Transverse colon (tissue), 3 donors: ENCODE measurements around the gene CD69.

Source experiments
- POLR2A ChIP-seq: fragments of 450-650 bp; IDR thresholded peaks from one replicate; pipeline ENCODE4 v1.6.1; 2016; ENCODE audit warnings: antibody characterized with exemption, mild to moderate bottlenecking, moderate library complexity
- TF ChIP-seq, protein P1 (sequence below), 5 experiments: fragments of 200-600 bp in 3 of 5; fragments of 450-650 bp in 2 of 5; sonication (generic) in 3 of 5; IDR thresholded peaks; 1 replicate in 2 of 5; 2 replicates in 3 of 5; pipeline ENCODE4 v1.5.1; 2016 to 2017; ENCODE audit warnings: antibody characterized with exemption in 5 of 5, inconsistent platforms in 3 of 5, mild to moderate bottlenecking in 2 of 5, moderate library complexity in 1 of 5

DNA sequence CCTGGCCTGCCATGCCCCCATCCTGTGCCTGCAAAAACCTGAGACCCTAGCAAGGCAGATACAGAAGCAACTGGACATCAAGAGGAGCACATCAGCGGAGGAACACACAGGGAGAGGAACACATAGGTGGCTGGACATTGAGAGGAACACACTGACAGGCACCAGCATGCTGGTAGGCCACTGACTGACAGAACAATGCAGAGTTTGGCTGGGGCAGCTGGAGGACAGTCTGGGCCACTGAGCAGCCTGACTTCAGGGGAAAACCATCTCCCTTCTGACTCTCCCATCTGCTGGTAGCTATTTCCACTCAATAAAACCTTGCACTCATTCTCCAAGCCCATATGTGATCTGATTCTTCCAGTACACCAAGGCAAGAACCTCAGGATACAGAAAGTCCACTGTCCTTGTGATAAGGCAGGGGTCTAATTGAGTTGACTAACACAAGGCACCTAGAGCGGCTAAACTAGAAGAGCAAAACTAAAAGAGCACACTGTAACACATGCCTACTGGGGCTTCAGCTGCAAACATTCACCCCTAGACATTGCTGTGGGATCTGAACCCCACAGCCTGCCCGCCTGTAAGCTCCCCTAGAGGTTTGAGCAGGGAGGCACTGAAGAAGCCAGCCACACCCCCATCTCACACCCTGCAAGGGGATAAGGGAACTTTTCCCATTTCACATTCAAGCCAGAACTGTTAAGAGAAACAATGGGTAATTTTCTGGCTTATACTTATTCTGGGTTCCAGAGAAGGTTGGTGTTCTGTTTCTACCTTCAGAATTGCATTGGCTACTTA is 49.9 kb downstream of the CD69 start:
- TF ChIP-seq, protein P1, sequence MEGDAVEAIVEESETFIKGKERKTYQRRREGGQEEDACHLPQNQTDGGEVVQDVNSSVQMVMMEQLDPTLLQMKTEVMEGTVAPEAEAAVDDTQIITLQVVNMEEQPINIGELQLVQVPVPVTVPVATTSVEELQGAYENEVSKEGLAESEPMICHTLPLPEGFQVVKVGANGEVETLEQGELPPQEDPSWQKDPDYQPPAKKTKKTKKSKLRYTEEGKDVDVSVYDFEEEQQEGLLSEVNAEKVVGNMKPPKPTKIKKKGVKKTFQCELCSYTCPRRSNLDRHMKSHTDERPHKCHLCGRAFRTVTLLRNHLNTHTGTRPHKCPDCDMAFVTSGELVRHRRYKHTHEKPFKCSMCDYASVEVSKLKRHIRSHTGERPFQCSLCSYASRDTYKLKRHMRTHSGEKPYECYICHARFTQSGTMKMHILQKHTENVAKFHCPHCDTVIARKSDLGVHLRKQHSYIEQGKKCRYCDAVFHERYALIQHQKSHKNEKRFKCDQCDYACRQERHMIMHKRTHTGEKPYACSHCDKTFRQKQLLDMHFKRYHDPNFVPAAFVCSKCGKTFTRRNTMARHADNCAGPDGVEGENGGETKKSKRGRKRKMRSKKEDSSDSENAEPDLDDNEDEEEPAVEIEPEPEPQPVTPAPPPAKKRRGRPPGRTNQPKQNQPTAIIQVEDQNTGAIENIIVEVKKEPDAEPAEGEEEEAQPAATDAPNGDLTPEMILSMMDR (IDR thresholded peaks at IDR 0.05): no peak
- no peak for TF ChIP-seq POLR2A
